OCI-LY1 (cell line): ENCODE results near the gene SAMD11.
"Not testable (repeated sequence)": the region's sequence is repeated elsewhere in the genome, so short reads cannot be mapped to it uniquely, and the experiment has no call there.

Source experiments
- CTCF ChIP-seq: fragments of 200-600 bp; sonication (generic), shearing (Covaris generic); IDR thresholded peaks from 2 replicates; pipeline ENCODE4 v1.5.1; 2017; ENCODE audit warnings: mild to moderate bottlenecking, antibody characterized with exemption, low read length, moderate library complexity, mixed read lengths
- EZH2 ChIP-seq: fragments of 200-600 bp; sonication (generic), shearing (Covaris generic); IDR thresholded peaks from 2 replicates; pipeline ENCODE4 v1.8.0; 2017; ENCODE audit warnings: borderline replicate concordance, mixed run types, mild to moderate bottlenecking, antibody characterized with exemption, low read length, moderate library complexity, mixed read lengths

- not testable (repeated sequence) for TF ChIP-seq CTCF, EZH2
Observed at GRCh38 chr1:877209-877986, 46.3 kb upstream of the SAMD11 start.
